Nephron (organoid): ENCODE measurements around the gene P2RY10.

Source experiments
- H3K27ac Mint-ChIP-seq, 3 experiments: 2 replicates each; pipeline ENCODE4 v1.8.0; 2020; ENCODE audit warnings: mixed read lengths in 3 of 3, mild to moderate bottlenecking in 2 of 3, moderate library complexity in 1 of 3
- H3K27me3 Mint-ChIP-seq: 2 replicates; pipeline ENCODE4 v1.8.0; 2021; ENCODE audit warnings: low read depth, mild to moderate bottlenecking, moderate library complexity, mixed read lengths
- H3K36me3 Mint-ChIP-seq: 2 replicates; pipeline ENCODE4 v1.8.0; 2020; ENCODE audit warnings: low read depth, mixed read lengths
- H3K4me1 Mint-ChIP-seq: 2 replicates; pipeline ENCODE4 v1.8.0; 2020; ENCODE audit warnings: mixed read lengths
- H3K4me3 Mint-ChIP-seq, 3 experiments: 2 replicates each; pipeline ENCODE4 v1.8.0; 2020; ENCODE audit warnings: mild to moderate bottlenecking in 3 of 3, mixed read lengths in 3 of 3, moderate library complexity in 2 of 3
- H3K9me3 Mint-ChIP-seq: 2 replicates; pipeline ENCODE4 v1.8.0; 2020; ENCODE audit warnings: mixed read lengths
- CTCF ChIP-seq, 3 experiments: fragments of 200-600 bp; sonication (generic); IDR thresholded peaks; one replicate each; pipeline ENCODE4 v1.5.0; 2021; ENCODE audit warnings: antibody characterized with exemption in 3 of 3; ENCODE audit not compliant: unreplicated experiment in 3 of 3

Gene P2RY10

DNA sequence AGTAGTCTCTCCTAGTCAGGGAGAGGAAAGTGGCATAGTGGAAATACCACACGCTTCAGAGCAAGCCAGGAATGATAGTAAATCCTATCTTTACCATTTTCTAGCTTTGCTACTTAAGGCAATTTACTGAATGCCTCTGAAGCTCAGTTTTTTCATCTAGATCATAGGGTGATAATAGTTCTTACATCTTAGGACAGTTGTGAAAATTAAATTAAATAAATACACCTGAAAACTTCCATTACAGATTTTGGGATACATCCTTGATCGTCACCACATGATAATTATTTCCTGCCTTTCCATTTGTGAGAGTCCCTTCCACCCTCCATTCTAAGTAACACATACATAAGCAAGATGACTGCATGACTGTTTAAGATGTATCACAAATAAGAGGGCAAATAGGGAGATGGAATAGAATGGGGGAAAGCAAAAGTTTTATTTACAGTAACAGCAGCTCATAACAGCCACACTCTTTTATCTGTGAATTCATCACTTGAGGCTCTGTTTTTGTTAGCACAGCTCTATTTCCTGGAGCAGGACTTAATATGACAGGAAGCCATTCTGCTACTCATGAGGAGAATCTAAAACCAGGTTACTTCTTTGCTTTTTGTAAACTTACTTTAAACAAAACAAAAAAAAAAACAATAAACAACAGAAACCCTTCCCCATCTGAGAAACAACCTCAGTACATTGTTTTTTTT, 13.4 kb downstream of the P2RY10 start:
- H3K9me3 Mint-ChIP-seq = peaks cover 3% of the 10 kb centered on the region
- no peak for TF ChIP-seq CTCF (IDR thresholded peaks at IDR 0.05; ENCODE audit: unreplicated experiment in 3 of 3)
- H3K27ac Mint-ChIP-seq = no peak overlapping the region
- no peaks in the 10 kb centered on the region for H3K27me3 Mint-ChIP-seq
- no peak overlapping the region for H3K4me3 Mint-ChIP-seq
- H3K36me3 Mint-ChIP-seq = no peaks in the 10 kb centered on the region
- H3K4me1 Mint-ChIP-seq = no peaks in the 10 kb centered on the region

DNA sequence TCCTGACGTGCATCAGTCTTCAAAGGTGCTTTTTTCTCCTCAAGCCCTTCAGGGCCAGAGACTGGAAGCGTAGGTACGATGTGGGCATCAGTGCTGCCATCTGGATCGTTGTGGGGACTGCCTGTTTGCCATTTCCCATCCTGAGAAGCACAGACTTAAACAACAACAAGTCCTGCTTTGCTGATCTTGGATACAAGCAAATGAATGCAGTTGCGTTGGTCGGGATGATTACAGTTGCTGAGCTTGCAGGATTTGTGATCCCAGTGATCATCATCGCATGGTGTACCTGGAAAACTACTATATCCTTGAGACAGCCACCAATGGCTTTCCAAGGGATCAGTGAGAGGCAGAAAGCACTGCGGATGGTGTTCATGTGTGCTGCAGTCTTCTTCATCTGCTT, 15.7 kb downstream of the P2RY10 start:
- no peaks in the 10 kb centered on the region for H3K36me3 Mint-ChIP-seq
- no peaks in the 10 kb centered on the region for H3K4me1 Mint-ChIP-seq
- H3K27ac Mint-ChIP-seq = no peak overlapping the region
- no peak overlapping the region for H3K4me3 Mint-ChIP-seq
- H3K27me3 Mint-ChIP-seq = no peaks in the 10 kb centered on the region
- peaks cover 9% of the 10 kb centered on the region for H3K9me3 Mint-ChIP-seq
- TF ChIP-seq CTCF (IDR thresholded peaks at IDR 0.05; ENCODE audit: unreplicated experiment in 3 of 3) = no peak

DNA sequence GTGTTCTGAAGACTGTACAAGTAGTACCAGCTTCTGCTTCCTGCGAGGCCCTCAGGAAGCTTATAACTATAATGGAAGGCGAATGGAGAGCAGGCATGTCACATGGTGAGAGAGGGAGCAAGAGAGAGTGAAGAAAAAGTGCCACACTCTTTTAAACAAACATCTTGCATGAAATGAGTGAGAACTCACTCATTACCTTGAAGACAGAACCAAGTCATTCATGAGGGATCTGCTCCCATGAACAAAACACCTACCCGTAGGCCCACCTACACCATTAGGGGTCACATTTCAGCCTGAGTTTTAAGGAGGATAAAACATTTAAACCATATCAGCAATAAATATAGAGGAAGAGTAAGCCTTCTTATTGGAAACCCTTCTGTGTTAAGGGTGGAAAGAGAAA, 19.4 kb downstream of the P2RY10 start:
- no peaks in the 10 kb centered on the region for H3K36me3 Mint-ChIP-seq
- H3K27me3 Mint-ChIP-seq = no peaks in the 10 kb centered on the region
- H3K9me3 Mint-ChIP-seq = peaks cover 23% of the 10 kb centered on the region
- H3K4me1 Mint-ChIP-seq = no peaks in the 10 kb centered on the region
- no peak for TF ChIP-seq CTCF (IDR thresholded peaks at IDR 0.05; ENCODE audit: unreplicated experiment in 3 of 3)
- H3K27ac Mint-ChIP-seq = no peak overlapping the region
- H3K4me3 Mint-ChIP-seq = no peak overlapping the region

DNA sequence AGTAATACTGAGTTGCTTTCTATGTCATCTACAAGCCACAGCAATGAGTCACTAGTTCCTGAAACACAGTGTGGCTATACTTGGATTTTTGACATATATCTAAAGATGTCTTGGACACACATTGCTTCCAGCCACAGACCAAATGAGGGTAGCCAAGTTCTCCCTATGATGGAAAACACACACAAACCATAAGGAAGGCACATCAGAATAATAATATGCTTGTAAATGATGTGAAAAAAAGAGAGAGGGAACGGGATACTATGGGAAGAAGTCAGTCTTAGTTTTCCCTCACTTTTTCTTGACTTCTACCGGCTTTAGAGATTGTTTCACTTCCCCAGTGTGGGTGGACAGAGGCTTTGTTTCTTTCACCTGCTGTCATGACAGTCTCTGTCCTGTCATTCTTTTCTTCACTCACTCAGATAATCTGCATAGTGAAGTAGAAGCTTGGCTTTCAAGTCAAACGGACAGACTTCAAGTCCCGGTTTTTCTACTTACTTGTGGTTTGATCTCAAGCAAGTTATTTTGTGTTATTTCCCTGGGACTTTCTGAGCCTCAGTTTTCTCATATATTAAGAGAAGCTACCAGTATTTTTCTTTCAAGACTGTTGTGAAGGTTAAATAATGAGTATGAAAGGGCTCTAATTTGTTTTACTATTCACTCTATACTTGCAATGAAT, 34.7 kb downstream of the P2RY10 start:
- no peaks in the 10 kb centered on the region for H3K9me3 Mint-ChIP-seq
- no peak overlapping the region for H3K27ac Mint-ChIP-seq
- no peaks in the 10 kb centered on the region for H3K27me3 Mint-ChIP-seq
- no peak for TF ChIP-seq CTCF (IDR thresholded peaks at IDR 0.05; ENCODE audit: unreplicated experiment in 3 of 3)
- no peaks in the 10 kb centered on the region for H3K36me3 Mint-ChIP-seq
- H3K4me1 Mint-ChIP-seq = no peaks in the 10 kb centered on the region
- H3K4me3 Mint-ChIP-seq = no peak overlapping the region

DNA sequence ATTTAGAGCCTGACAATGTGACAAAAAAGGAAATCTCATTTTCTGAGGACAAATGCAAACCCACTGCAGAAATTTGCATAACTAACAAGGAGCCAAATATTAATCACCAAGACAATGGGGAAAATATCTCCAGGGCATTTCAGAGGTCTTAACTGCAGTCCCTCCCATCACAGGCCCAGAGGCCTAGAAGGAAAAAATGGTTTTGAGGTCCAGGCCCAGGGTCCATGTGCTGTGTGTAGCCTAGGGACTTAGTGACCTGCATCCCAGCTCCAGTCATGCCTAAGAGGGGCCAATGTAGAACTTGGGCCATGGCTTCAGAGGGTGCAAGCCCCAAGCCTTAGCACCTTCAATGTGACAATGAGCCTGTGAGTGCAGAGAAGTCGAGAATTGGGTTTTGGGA, 44.2 kb downstream of the P2RY10 start:
- Mint-ChIP-seq H3K27me3 (no peaks in the 10 kb centered on the region), H3K4me1 (no peaks in the 10 kb centered on the region), H3K27ac (no peak overlapping the region), H3K4me3 (no peak overlapping the region), H3K9me3 (peaks cover 30% of the 10 kb centered on the region), H3K36me3 (no peaks in the 10 kb centered on the region)
- no peak for TF ChIP-seq CTCF (IDR thresholded peaks at IDR 0.05; ENCODE audit: unreplicated experiment in 3 of 3)
